ENCODE results near the gene TOMM70. TPM values are rescaled to one million over a fixed set of nuclear protein-coding genes. Genes with fewer than 3 reads are reported as not detected.

The TOMM70 gene
- total and polyA plus RNA-seq, 8 donors: 8.4 to 26.3 (median 17.9) TPM

- 93 to 94% methylated on average over 3 of the region's 3 CpGs for WGBS, 2 donors
Observed at GRCh38 chr3:100440895-100441294, 40.0 kb upstream of the TOMM70 start.

DNA sequence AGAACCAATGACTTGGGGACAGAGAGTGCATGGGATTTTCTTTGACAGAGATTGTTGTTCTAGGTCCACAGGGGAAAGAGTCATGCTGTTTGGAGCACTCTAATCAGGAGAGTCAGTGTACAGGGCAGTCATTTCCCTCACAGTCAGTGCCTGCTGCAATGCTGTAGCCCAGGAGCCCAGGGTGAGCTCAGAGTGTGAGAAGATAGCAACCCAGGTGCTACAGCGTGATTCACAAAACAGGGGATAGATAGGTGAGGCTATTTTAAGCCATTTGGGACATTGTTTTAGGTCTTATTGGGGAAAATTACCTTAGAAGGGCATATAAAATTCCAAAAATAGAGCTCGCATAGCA is 37.7 kb upstream of the TOMM70 start:
- H3K27ac ChIP-seq: peak overlapping the region in 2 of 4 donors; percentile 8 to 28
- intact Hi-C loops (cut with DNase I): no loop called here
- peak in 3 of 6 donors; percentile 12 to 46 (median 15) for DNase-seq

More at GRCh38 chr3:100440895-100441294, 40.0 kb upstream of the TOMM70 start:
- peaks cover 10 to 18% (median 10%) of the 10 kb centered on the region in 3 donors for H3K4me1 ChIP-seq
- ATAC-seq (no peak), DNase-seq (no peak), FAIRE-seq (no peak)
- H3K27ac ChIP-seq: no peak overlapping the region
- no peaks in the 10 kb centered on the region for H3K9me3 ChIP-seq
- H3K27me3 ChIP-seq: no peaks in the 10 kb centered on the region
- H3K36me3 ChIP-seq: no peaks in the 10 kb centered on the region
- TF ChIP-seq CTCF (IDR thresholded peaks at IDR 0.05): no peak
- H3K4me3 ChIP-seq: no peak overlapping the region
- intact Hi-C loops (cut with DNase I): no loop called here

GRCh38 chr3:100437721-100438622 is 37.1 kb upstream of the TOMM70 start:
- DNase-seq (peak in 3 of 6 donors; percentile 47 to 50 (median 48)), ATAC-seq (peak; percentile 87 to 97 (median 91)), FAIRE-seq (no peak)
- no peak for TF ChIP-seq CTCF (IDR thresholded peaks at IDR 0.05)
- intact Hi-C loops (cut with DNase I): no loop called here
- Histone ChIP-seq H3K9me3 (no peaks in the 10 kb centered on the region), H3K4me3 (no peak overlapping the region), H3K36me3 (no peaks in the 10 kb centered on the region), H3K4me1 (peaks cover 10 to 18% (median 10%) of the 10 kb centered on the region in 3 donors), H3K27me3 (no peaks in the 10 kb centered on the region), H3K27ac (peak overlapping the region in 2 of 4 donors; percentile 8 to 28)
- WGBS, 2 donors: 70 to 73% methylated on average over 3 of the region's 3 CpGs

More for the DNA sequence above, 37.7 kb upstream of the TOMM70 start:
- 73 to 80% methylated on average over 2 of the region's 2 CpGs for WGBS, 2 donors
- peak; percentile 66 to 86 (median 76) for ATAC-seq
- Histone ChIP-seq H3K36me3 (no peaks in the 10 kb centered on the region), H3K27me3 (no peaks in the 10 kb centered on the region), H3K9me3 (no peaks in the 10 kb centered on the region), H3K4me1 (peaks cover 10 to 18% (median 10%) of the 10 kb centered on the region in 3 donors), H3K4me3 (no peak overlapping the region)
- no peak for TF ChIP-seq CTCF (IDR thresholded peaks at IDR 0.05)
- FAIRE-seq: no peak

GRCh38 chr3:100436951-100437350 is 36.1 kb upstream of the TOMM70 start:
- WGBS, 2 donors: 96 to 98% methylated on average over 2 of the region's 2 CpGs
- intact Hi-C loops (cut with DNase I): no loop called here
- no peak for DNase-seq
- H3K27me3 ChIP-seq: no peaks in the 10 kb centered on the region
- ATAC-seq: no peak
- FAIRE-seq: no peak
- H3K36me3 ChIP-seq: no peaks in the 10 kb centered on the region
- H3K9me3 ChIP-seq: no peaks in the 10 kb centered on the region
- no peak overlapping the region for H3K27ac ChIP-seq
- H3K4me1 ChIP-seq: peaks cover 10 to 18% (median 10%) of the 10 kb centered on the region in 3 donors
- no peak for TF ChIP-seq CTCF (IDR thresholded peaks at IDR 0.05)
- no peak overlapping the region for H3K4me3 ChIP-seq
